ENCODE measurements around the gene SPHK1. TPM values are rescaled to one million over a fixed set of nuclear protein-coding genes. Genes with fewer than 3 reads are reported as not detected.
A peak's percentile ranks its signal among the peaks of the same experiment; 100 is the strongest.

The SPHK1 gene
- total RNA-seq, 1 experiment from 2014 or later = 7.7 TPM

DNA sequence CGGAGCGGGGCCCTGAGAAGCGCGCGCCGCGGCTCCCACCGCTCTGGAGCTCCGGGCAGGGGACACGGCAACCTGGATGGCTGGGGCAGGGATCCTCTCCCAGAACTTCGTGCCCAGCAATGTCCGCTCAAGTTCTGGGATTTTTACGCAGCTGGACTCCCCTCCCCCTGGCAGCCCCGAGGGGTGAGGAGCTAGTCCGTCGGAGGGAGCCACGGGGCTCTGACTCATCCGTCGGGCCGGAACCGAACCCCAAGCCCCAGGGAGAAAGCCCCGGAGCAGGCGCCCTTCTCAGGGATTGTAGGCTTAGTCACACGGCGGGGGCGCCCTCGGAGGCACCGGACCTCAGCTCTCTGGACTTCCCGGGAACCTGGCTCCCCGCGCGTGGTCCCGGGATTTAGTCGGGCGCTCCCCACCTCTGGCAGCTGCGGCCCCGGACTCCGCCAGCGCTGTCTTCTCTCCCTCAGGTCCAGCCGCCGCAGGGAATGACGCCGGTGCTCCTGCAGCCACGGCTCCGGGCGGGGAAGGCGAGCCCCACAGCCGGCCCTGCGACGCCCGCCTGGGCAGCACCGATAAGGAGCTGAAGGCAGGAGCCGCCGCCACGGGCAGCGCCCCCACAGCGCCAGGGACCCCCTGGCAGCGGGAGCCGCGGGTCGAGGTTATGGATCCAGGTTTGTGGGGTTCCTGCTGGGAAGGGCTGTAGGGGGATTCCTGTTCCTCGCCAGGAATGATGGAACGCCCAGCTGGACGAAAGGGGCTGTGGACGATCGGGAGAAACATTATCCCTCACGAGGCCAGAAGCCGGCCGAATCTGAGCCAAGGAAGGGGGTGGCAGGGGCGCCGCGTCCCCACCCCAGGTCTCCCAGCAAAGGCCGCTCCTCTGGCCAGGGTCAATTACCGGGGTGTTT, 830 bp downstream of the SPHK1 start:
- BruUV-seq (replicated peaks) = TSS peak; percentile 9
- H3K4me3 ChIP-seq (ENCODE audit: low read depth, low read length) = peak overlapping the region; percentile 76
- TF ChIP-seq, protein P1, sequence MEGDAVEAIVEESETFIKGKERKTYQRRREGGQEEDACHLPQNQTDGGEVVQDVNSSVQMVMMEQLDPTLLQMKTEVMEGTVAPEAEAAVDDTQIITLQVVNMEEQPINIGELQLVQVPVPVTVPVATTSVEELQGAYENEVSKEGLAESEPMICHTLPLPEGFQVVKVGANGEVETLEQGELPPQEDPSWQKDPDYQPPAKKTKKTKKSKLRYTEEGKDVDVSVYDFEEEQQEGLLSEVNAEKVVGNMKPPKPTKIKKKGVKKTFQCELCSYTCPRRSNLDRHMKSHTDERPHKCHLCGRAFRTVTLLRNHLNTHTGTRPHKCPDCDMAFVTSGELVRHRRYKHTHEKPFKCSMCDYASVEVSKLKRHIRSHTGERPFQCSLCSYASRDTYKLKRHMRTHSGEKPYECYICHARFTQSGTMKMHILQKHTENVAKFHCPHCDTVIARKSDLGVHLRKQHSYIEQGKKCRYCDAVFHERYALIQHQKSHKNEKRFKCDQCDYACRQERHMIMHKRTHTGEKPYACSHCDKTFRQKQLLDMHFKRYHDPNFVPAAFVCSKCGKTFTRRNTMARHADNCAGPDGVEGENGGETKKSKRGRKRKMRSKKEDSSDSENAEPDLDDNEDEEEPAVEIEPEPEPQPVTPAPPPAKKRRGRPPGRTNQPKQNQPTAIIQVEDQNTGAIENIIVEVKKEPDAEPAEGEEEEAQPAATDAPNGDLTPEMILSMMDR (IDR thresholded peaks at IDR 0.05; ENCODE audit: insufficient read depth in 1 of 2, low read depth in 1 of 2, low read length in 1 of 2, severe bottlenecking in 1 of 2, unreplicated experiment in 1 of 2) = no peak
- no peaks in the 10 kb centered on the region for H3K9me3 ChIP-seq
- Mint-ChIP-seq H3K9me3 (ENCODE audit: unreplicated experiment) (no peaks in the 10 kb centered on the region), H3K4me3 (ENCODE audit: unreplicated experiment) (peak overlapping the region; percentile 91), H3K27ac (ENCODE audit: unreplicated experiment) (no peak overlapping the region), H3K36me3 (ENCODE audit: insufficient read depth, unreplicated experiment) (peaks cover 30% of the 10 kb centered on the region), H3K27me3 (ENCODE audit: insufficient read depth, unreplicated experiment) (no peaks in the 10 kb centered on the region), H3K4me1 (ENCODE audit: low read depth, unreplicated experiment) (no peaks in the 10 kb centered on the region)
- H3K36me3 ChIP-seq (ENCODE audit: control insufficient read depth, insufficient read depth, low read length) = no peaks in the 10 kb centered on the region
- H3K27me3 ChIP-seq (replicated peaks; ENCODE audit: control insufficient read depth, insufficient read depth, low read length) = peaks cover 1% of the 10 kb centered on the region; the same call in 1 of the 2 replicates
- H3K4me1 ChIP-seq = peaks cover 14% of the 10 kb centered on the region
- intact Hi-C loops (cut with micrococcal nuclease; ENCODE audit: unreplicated experiment) = loop anchor here (1.0 kb wide), 1 partner anchor 82 kb away; no protein-coding TSS in a partner anchor
- ChIA-PET POLR2A (interaction anchor here (0.7 kb wide), 1 partner anchor 13 kb away, joined by 3 read pairs; no protein-coding TSS in a partner anchor), CTCF (interaction anchor here (0.7 to 5.6 kb wide), 10 partner anchors 11 to 243 kb away, joined by 3 to 49 read pairs (median 4); partner anchors contain the start of gene PRPSAP1)
- DNase-seq = peak in 1 of 2 experiments; percentile 52

DNA sequence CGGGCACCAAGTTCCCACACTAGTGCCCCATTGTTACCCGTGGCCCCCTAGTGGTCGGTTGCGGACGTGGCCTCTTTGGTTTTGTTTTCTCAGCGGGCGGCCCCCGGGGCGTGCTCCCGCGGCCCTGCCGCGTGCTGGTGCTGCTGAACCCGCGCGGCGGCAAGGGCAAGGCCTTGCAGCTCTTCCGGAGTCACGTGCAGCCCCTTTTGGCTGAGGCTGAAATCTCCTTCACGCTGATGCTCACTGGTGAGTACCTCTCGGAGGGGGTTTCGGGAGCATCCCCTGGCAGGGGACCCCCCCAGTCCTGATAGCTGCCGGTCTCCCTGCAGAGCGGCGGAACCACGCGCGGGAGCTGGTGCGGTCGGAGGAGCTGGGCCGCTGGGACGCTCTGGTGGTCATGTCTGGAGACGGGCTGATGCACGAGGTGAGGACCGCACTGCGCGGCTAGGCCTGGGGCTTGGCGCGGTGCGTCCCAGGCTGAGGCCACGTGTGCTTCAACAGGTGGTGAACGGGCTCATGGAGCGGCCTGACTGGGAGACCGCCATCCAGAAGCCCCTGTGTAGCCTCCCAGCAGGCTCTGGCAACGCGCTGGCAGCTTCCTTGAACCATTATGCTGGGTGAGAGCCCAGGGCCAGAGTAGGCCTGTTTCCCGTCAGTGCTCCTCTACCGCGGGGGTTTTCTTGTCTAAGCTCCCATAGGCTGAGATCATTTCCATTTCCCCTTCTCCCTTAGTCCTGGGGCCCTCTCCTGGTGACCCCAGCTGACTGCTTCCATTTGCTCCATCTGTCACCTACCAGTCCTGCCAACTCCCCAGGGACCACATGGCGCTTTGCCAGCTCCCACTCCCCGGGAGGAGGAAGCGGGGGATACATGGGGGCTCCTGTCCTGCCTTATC, 1.7 kb downstream of the SPHK1 start:
- Mint-ChIP-seq H3K36me3 (ENCODE audit: insufficient read depth, unreplicated experiment) (peaks cover 38% of the 10 kb centered on the region), H3K27me3 (ENCODE audit: insufficient read depth, unreplicated experiment) (no peaks in the 10 kb centered on the region)

More for the DNA sequence above, 1.7 kb downstream of the SPHK1 start:
- no peaks in the 10 kb centered on the region for H3K36me3 ChIP-seq (ENCODE audit: control insufficient read depth, insufficient read depth, low read length)
- peak overlapping the region; percentile 91 for H3K4me3 Mint-ChIP-seq (ENCODE audit: unreplicated experiment)
- peak; percentile 87 to 93 for DNase-seq
- peak overlapping the region; percentile 76 for H3K4me3 ChIP-seq (ENCODE audit: low read depth, low read length)
- H3K27me3 ChIP-seq (replicated peaks; ENCODE audit: control insufficient read depth, insufficient read depth, low read length) = peaks cover 1% of the 10 kb centered on the region; the same call in 1 of the 2 replicates
- ChIA-PET POLR2A (interaction anchor here (0.7 kb wide), 1 partner anchor 12 kb away, joined by 3 read pairs; no protein-coding TSS in a partner anchor), CTCF (interaction anchor here (1.4 to 5.6 kb wide), 6 partner anchors 12 to 85 kb away, joined by 3 to 49 read pairs (median 6); partner anchors contain the start of gene PRPSAP1)
- TF ChIP-seq, protein P1 (IDR thresholded peaks at IDR 0.05; ENCODE audit: insufficient read depth in 1 of 2, low read depth in 1 of 2, low read length in 1 of 2, severe bottlenecking in 1 of 2, unreplicated experiment in 1 of 2) = peak; percentile 89 to 96
- no peaks in the 10 kb centered on the region for H3K9me3 ChIP-seq
- no peak overlapping the region for H3K27ac Mint-ChIP-seq (ENCODE audit: unreplicated experiment)
- H3K4me1 ChIP-seq = peaks cover 14% of the 10 kb centered on the region
- intact Hi-C loops (cut with micrococcal nuclease; ENCODE audit: unreplicated experiment) = loop anchor here (1.0 kb wide), 1 partner anchor 83 kb away; no protein-coding TSS in a partner anchor
- H3K9me3 Mint-ChIP-seq (ENCODE audit: unreplicated experiment) = no peaks in the 10 kb centered on the region
- no peaks in the 10 kb centered on the region for H3K4me1 Mint-ChIP-seq (ENCODE audit: low read depth, unreplicated experiment)
- no TSS peak for BruUV-seq (replicated peaks)
